Fibroblast of lung (primary cell): Measurements from ENCODE around the gene PRRC2A. TPM values are rescaled to one million over a fixed set of nuclear protein-coding genes. Genes with fewer than 3 reads are reported as not detected.

Source experiments
- DNase-seq, 2 donors: peaks; one replicate each; pipeline versions ENCODE4 v3.0.0 to v3.0.0-alpha.2; 2010; ENCODE audit warnings: low read depth in 2 of 2
- H2AFZ ChIP-seq: 2 replicates; pipeline ENCODE4 v1.5.1; 2012; ENCODE audit warnings: low read length, control low read depth, inconsistent platforms
- H3K27ac ChIP-seq: 2 replicates; pipeline ENCODE4 v1.5.1; 2011; ENCODE audit warnings: low read length, control low read depth; ENCODE audit not compliant: insufficient read depth
- H3K27me3 ChIP-seq: 2 replicates; pipeline ENCODE4 v1.5.1; 2011; ENCODE audit warnings: mild to moderate bottlenecking, low read length; ENCODE audit not compliant: control insufficient read depth, insufficient read depth
- H3K36me3 ChIP-seq: 2 replicates; pipeline ENCODE4 v1.5.1; 2011; ENCODE audit warnings: low read length; ENCODE audit not compliant: control insufficient read depth, insufficient read depth
- H3K4me1 ChIP-seq: 2 replicates; pipeline ENCODE4 v1.5.1; 2011; ENCODE audit warnings: low read length; ENCODE audit not compliant: control insufficient read depth, insufficient read depth; ENCODE audit errors: extremely low read depth
- H3K4me2 ChIP-seq: 2 replicates; pipeline ENCODE4 v1.5.1; 2011; ENCODE audit warnings: low read length, control low read depth; ENCODE audit not compliant: insufficient read depth; ENCODE audit errors: extremely low read depth
- H3K4me3 ChIP-seq, 4 experiments: fragments of 200-600 bp in 1 of 4; sonication (generic) in 1 of 4; replicated peaks in 1 of 4; 2 replicates each; pipeline ENCODE4 v1.5.1; 2011 to 2016; ENCODE audit warnings: low read length in 4 of 4, low read depth in 3 of 4, mild to moderate bottlenecking in 3 of 4, control low read depth in 2 of 4, inconsistent platforms in 1 of 4, mixed read lengths in 1 of 4; ENCODE audit not compliant: insufficient read depth in 1 of 4; ENCODE audit errors: control extremely low read depth in 1 of 4
- H3K79me2 ChIP-seq: 2 replicates; pipeline ENCODE4 v1.5.1; 2012; ENCODE audit warnings: mild to moderate bottlenecking, low read length, inconsistent platforms; ENCODE audit not compliant: control insufficient read depth, insufficient read depth
- H3K9ac ChIP-seq: 2 replicates; pipeline ENCODE4 v1.5.1; 2011; ENCODE audit warnings: mild to moderate bottlenecking, low read length, control low read depth; ENCODE audit not compliant: insufficient read depth
- H3K9me3 ChIP-seq: 2 replicates; pipeline ENCODE4 v1.5.1; 2012; ENCODE audit warnings: low read depth, low read length; ENCODE audit not compliant: control insufficient read depth, insufficient read depth
- H4K20me1 ChIP-seq: 2 replicates; pipeline ENCODE4 v1.5.1; 2011; ENCODE audit warnings: low read length; ENCODE audit not compliant: control insufficient read depth, insufficient read depth; ENCODE audit errors: extremely low read depth
- EZH2 ChIP-seq: IDR thresholded peaks from 2 replicates; pipeline ENCODE4 v1.5.1; 2012; ENCODE audit warnings: low read length, control low read depth, mild to moderate bottlenecking; ENCODE audit errors: missing control alignments
- polyA plus RNA-seq, 2 donors: library from polyadenylated mRNA; depleted of rRNA in 1 of 2; stranded (reverse) in 1 of 2; unstranded in 1 of 2; fragments of >200 nt; gene quantifications; 2 replicates each; pipeline ENCODE4 v1.2.1, GENCODE V29; 2011 to 2012; ENCODE audit warnings: missing spikeins in 1 of 2
- total RNA-seq: library from RNA; depleted of rRNA; stranded (reverse); fragments of >200 nt; gene quantifications from 2 replicates; pipeline ENCODE4 v1.2.1, GENCODE V29; 2014
- TF ChIP-seq, protein P1 (sequence below), 2 donors: IDR thresholded peaks in 1 of 2; conservative IDR thresholded peaks in 1 of 2; 1 replicate in 1 of 2; 2 replicates in 1 of 2; pipeline ENCODE4 v1.5.1; 2011 to 2012; ENCODE audit warnings: low read length in 2 of 2, control low read depth in 1 of 2, inconsistent platforms in 1 of 2, low read depth in 1 of 2, mild to moderate bottlenecking in 1 of 2

PRRC2A gene
- total and polyA plus RNA-seq, 2 donors (not counting 1 experiment from before 2014, with no cell fraction given), result 26.9 to 46.6 TPM

DNA sequence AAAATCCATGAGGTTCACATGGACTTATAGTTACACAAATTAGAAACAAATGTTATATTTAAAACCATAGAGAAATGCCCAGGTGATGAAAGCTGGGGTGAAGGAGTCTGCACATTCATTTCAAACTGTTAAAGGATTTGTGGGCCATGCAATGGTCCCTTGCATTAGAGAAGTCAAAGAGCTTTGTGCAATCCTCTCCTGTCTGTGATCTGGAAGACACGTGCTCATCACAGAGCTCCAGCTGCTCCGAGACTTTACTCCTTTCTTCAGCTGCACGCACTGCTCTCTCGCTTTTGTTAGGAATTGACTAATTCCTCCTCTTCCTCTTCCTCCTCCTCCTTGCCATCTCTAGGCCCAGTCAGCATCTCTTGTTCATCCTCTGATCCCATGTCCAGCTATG is 9.5 kb upstream of the PRRC2A start:
- Histone ChIP-seq H3K4me2 (no peak overlapping the region), H3K4me3 (no peak overlapping the region), H3K9ac (no peak overlapping the region), H3K36me3 (no peaks in the 10 kb centered on the region), H3K4me1 (no peaks in the 10 kb centered on the region), H4K20me1 (no peaks in the 10 kb centered on the region), H3K27me3 (peaks cover 3% of the 10 kb centered on the region), H3K27ac (no peak overlapping the region), H3K9me3 (no peaks in the 10 kb centered on the region), H3K79me2 (no peaks in the 10 kb centered on the region), H2AFZ (no peak overlapping the region)
- TF ChIP-seq, protein P1, sequence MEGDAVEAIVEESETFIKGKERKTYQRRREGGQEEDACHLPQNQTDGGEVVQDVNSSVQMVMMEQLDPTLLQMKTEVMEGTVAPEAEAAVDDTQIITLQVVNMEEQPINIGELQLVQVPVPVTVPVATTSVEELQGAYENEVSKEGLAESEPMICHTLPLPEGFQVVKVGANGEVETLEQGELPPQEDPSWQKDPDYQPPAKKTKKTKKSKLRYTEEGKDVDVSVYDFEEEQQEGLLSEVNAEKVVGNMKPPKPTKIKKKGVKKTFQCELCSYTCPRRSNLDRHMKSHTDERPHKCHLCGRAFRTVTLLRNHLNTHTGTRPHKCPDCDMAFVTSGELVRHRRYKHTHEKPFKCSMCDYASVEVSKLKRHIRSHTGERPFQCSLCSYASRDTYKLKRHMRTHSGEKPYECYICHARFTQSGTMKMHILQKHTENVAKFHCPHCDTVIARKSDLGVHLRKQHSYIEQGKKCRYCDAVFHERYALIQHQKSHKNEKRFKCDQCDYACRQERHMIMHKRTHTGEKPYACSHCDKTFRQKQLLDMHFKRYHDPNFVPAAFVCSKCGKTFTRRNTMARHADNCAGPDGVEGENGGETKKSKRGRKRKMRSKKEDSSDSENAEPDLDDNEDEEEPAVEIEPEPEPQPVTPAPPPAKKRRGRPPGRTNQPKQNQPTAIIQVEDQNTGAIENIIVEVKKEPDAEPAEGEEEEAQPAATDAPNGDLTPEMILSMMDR (conservative IDR thresholded peaks at IDR 0.05 in 1 of 2, IDR thresholded peaks at IDR 0.05 in 1 of 2; ENCODE audit: low read depth in 1 of 2, low read length in 2 of 2), result no peak
- no peak for TF ChIP-seq EZH2
- no peak for DNase-seq

DNA sequence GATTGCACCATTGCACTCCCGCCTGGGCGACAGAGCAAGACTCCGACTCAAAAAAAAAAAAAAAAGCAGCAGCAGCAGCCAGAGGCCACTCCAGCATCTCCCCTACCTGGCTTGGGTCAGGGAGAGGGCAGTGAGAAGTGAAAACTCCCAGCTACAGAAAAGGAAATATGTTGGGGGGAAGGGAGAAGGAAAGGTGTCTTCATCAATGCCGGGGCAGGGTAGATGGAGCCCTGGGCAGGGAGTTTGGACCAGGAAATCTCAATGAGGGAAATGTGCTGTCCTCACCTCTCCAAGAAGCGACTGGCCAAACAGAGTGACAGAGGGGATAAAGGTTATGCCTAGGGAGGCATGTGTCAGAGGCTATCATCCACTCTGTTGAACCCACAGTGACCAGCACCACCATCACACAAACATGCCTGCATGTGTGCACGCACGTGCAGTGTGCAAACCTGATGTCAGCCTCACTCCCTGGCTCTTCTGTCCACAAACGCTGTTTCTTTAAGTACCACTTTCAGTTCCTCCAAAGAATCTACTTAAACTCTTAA is 6.4 kb upstream of the PRRC2A start:
- H3K4me2 ChIP-seq, result no peak overlapping the region

DNA sequence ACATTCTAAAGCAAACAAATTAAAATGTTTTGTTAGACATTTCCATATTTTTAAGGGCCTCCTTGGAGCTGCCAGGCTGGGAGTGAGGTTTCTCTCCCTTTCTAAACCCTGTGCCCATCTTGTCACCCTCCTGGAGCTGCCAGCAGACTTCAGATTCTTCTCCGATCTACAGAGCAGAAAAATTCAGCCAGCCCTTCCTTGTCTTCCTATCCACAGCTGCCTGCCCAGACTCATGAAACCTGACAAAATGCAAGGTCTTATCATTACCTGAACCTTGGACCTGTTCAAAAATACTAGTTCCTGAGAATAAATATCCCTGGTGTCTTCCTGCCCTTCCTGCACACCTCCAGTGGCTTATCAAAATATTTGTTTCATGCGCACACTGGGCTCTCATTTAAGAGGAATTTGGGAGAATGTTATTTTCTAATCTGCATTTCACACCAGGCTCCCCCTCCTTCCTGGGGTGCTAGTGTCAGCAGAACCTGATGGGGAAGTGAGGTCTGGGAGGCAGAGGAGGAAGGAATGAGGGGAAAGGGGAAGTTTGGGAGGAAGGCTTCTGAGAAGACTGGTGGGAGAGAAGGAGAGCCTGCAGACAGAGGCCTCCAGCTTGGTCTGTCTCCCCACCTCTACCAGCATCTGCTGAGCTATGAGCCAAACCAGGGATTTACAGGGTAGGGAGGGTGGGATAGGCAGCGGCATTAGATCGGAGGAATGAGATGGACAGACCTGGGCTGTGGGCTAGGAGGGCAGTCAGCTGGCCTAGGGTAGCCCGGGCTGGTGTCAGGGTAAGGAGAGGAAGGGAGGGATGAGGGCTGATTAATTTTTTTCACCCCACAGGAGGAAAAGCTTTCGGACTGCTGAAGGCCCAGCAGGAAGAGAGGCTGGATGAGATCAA is 5.6 kb upstream of the PRRC2A start, which contains the start of gene AIF1:
TSS of gene AIF1 (plus strand) at position 551 of the 895 bp plus-strand sequence. CDS start at position 647, 96 bp downstream.
- Histone ChIP-seq H2AFZ (no peak within 1 kb of the TSS), H3K27me3 (peaks cover 3% of the 10 kb centered on the region), H3K79me2 (no peaks in the 10 kb centered on the region), H3K9me3 (no peaks in the 10 kb centered on the region), H4K20me1 (no peaks in the 10 kb centered on the region), H3K4me2 (no peak within 1 kb of the TSS), H3K4me1 (no peaks in the 10 kb centered on the region), H3K4me3 (no peak within 1 kb of the TSS), H3K9ac (no peak within 1 kb of the TSS), H3K27ac (no peak within 1 kb of the TSS), H3K36me3 (no peaks in the 10 kb centered on the region)
- no peak for DNase-seq
- TF ChIP-seq, protein P1 (conservative IDR thresholded peaks at IDR 0.05 in 1 of 2, IDR thresholded peaks at IDR 0.05 in 1 of 2; ENCODE audit: low read depth in 1 of 2, low read length in 2 of 2), result no peak
- TF ChIP-seq EZH2, result no peak

More for the DNA sequence above, 6.4 kb upstream of the PRRC2A start:
- H3K4me3 ChIP-seq, result no peak overlapping the region
- no peaks in the 10 kb centered on the region for H4K20me1 ChIP-seq
- H3K27ac ChIP-seq, result no peak overlapping the region
- no peak overlapping the region for H2AFZ ChIP-seq
- TF ChIP-seq, protein P1 (conservative IDR thresholded peaks at IDR 0.05 in 1 of 2, IDR thresholded peaks at IDR 0.05 in 1 of 2; ENCODE audit: low read depth in 1 of 2, low read length in 2 of 2), result no peak
- TF ChIP-seq EZH2, result no peak
- H3K9me3 ChIP-seq, result no peaks in the 10 kb centered on the region
- no peak overlapping the region for H3K9ac ChIP-seq
- H3K36me3 ChIP-seq, result no peaks in the 10 kb centered on the region
- H3K27me3 ChIP-seq, result peaks cover 3% of the 10 kb centered on the region
- H3K79me2 ChIP-seq, result no peaks in the 10 kb centered on the region
- DNase-seq, result no peak
- H3K4me1 ChIP-seq, result no peaks in the 10 kb centered on the region
